Breast epithelium (tissue), 4 donors: Measurements from ENCODE around the gene AGAP1. TPM values are rescaled to one million over a fixed set of nuclear protein-coding genes. Genes with fewer than 3 reads are reported as not detected.

Experiments
- DNase-seq, 2 donors: peaks; one replicate each; pipeline ENCODE4 v3.0.0-alpha.2; 2019; ENCODE audit warnings: low spot score in 2 of 2
- H3K27ac ChIP-seq, 2 donors: fragments of 200-600 bp; sonication (generic) in 1 of 2; one replicate each; pipeline ENCODE4 v1.5.1; 2016 to 2019; ENCODE audit warnings: mild to moderate bottlenecking in 1 of 2
- H3K27me3 ChIP-seq, 2 donors: fragments of 200-600 bp; sonication (generic) in 1 of 2; one replicate each; pipeline versions ENCODE4 v1.5.1 to v1.6.0; 2017 to 2019; ENCODE audit warnings: control low read depth in 1 of 2, mild to moderate bottlenecking in 1 of 2
- H3K36me3 ChIP-seq: fragments of 200-600 bp; one replicate; pipeline ENCODE4 v1.5.1; 2019
- H3K4me1 ChIP-seq, 2 donors: fragments of 200-600 bp; sonication (generic); one replicate each; pipeline ENCODE4 v1.5.1; 2016 to 2019; ENCODE audit warnings: control low read depth in 1 of 2
- H3K4me3 ChIP-seq, 3 donors: fragments of 200-600 bp; sonication (generic); 1 replicate in 2 of 3; 2 replicates in 1 of 3; pipeline ENCODE4 v1.5.1; 2016 to 2019; ENCODE audit warnings: mild to moderate bottlenecking in 3 of 3, moderate library complexity in 2 of 3
- H3K9me3 ChIP-seq, 2 donors: fragments of 200-600 bp; sonication (generic) in 1 of 2; one replicate each; pipeline ENCODE4 v1.5.1; 2016 to 2019; ENCODE audit warnings: control low read depth in 1 of 2
- POLR2A ChIP-seq: fragments of 450-650 bp; IDR thresholded peaks from one replicate; pipeline ENCODE4 v1.6.1; 2016; ENCODE audit warnings: antibody characterized with exemption, mild to moderate bottlenecking, moderate library complexity
- POLR2AphosphoS5 ChIP-seq, 3 donors: sonication (generic); formaldehyde crosslinking; IDR thresholded peaks; one replicate each; pipeline ENCODE4 v1.6.1; 2017; ENCODE audit warnings: antibody characterized with exemption in 3 of 3
- intact Hi-C: fragments of 100-400 bp; cut with DNase I; formaldehyde crosslinking; loops from one replicate; pipeline ENCODE4 v1.15.1; 2023; ENCODE audit warnings: low total_unique reads
- total RNA-seq, 3 donors: library from RNA; depleted of rRNA; stranded (reverse); fragments of >200 nt; gene quantifications; one replicate each; pipeline ENCODE4 v1.1.0, GENCODE V29; 2016
- TF ChIP-seq, protein P1 (sequence below), 3 donors: fragments of 450-650 bp; IDR thresholded peaks; one replicate each; pipeline ENCODE4 v1.5.1; 2016 to 2017; ENCODE audit warnings: antibody characterized with exemption in 3 of 3, mild to moderate bottlenecking in 3 of 3, moderate library complexity in 3 of 3

The AGAP1 gene
- total RNA-seq, 3 donors from 2014 or later, result 19.7 to 27.1 (median 25.9) TPM

DNA sequence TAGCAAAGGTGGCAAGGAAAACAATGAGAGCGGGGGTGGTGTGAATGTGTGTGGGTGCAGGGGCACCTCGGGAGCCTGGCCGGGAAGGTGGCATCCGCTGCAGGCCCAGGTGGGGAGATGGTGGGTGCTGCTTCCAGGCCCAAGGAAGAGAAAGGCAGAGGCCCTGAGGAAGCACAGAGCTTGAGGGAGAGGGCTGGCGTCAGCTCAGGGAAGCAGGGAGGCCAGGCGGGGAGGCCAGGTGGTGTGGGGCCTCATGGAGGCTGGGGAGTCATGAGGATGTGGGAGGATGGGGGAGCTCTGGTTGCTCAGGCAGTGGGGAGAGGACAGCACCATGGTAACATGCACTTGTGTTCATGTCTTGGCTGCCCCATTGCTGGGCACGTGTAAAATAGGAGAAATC, 43.3 kb downstream of the AGAP1 start:
- Histone ChIP-seq H3K9me3 (no peaks in the 10 kb centered on the region), H3K4me1 (no peaks in the 10 kb centered on the region), H3K4me3 (no peak overlapping the region), H3K36me3 (no peaks in the 10 kb centered on the region), H3K27me3 (no peaks in the 10 kb centered on the region), H3K27ac (no peak overlapping the region)
- intact Hi-C loops, result no loop called here
- TF ChIP-seq, protein P1, sequence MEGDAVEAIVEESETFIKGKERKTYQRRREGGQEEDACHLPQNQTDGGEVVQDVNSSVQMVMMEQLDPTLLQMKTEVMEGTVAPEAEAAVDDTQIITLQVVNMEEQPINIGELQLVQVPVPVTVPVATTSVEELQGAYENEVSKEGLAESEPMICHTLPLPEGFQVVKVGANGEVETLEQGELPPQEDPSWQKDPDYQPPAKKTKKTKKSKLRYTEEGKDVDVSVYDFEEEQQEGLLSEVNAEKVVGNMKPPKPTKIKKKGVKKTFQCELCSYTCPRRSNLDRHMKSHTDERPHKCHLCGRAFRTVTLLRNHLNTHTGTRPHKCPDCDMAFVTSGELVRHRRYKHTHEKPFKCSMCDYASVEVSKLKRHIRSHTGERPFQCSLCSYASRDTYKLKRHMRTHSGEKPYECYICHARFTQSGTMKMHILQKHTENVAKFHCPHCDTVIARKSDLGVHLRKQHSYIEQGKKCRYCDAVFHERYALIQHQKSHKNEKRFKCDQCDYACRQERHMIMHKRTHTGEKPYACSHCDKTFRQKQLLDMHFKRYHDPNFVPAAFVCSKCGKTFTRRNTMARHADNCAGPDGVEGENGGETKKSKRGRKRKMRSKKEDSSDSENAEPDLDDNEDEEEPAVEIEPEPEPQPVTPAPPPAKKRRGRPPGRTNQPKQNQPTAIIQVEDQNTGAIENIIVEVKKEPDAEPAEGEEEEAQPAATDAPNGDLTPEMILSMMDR (IDR thresholded peaks at IDR 0.05), result no peak
- TF ChIP-seq POLR2AphosphoS5 (IDR thresholded peaks at IDR 0.05) (no peak), POLR2A (no peak)
- DNase-seq, result no peak

- H3K4me1 ChIP-seq, result no peaks in the 10 kb centered on the region
- H3K4me3 ChIP-seq, result no peak overlapping the region
- H3K27me3 ChIP-seq, result no peaks in the 10 kb centered on the region
- H3K27ac ChIP-seq, result no peak overlapping the region
- H3K9me3 ChIP-seq, result no peaks in the 10 kb centered on the region
- no peak for DNase-seq
- TF ChIP-seq, protein P1 (IDR thresholded peaks at IDR 0.05), result no peak
- TF ChIP-seq POLR2AphosphoS5 (IDR thresholded peaks at IDR 0.05), result no peak
- intact Hi-C loops, result no loop called here
- H3K36me3 ChIP-seq, result no peaks in the 10 kb centered on the region
Measured at GRCh38 chr2:235537587-235537986, 43.7 kb downstream of the AGAP1 start.

DNA sequence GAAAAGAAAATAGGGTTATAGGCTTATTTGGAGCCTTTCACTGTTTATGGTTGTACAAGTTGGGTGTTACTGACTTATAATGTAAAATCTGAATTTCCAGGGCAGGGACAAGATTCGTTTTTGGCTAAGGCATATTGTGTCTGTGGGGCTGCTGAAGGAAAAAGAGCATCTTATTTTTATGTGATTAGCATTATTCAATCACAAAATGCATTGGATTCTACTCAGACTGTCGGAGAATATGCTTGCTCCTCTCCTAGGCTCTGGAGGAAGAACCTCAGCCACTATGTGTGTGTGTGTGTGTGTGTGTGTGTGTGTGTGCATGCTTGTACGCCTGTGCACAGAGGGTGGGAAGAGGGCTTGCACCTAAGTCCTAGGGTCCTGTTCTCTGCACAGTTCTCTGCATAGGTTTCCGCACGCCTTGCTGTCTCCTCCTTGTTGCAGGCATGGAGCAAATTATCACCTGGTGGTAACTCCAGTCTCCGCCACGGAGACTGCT, 44.3 kb downstream of the AGAP1 start:
- no peak overlapping the region for H3K27ac ChIP-seq
- H3K4me1 ChIP-seq, result no peaks in the 10 kb centered on the region
- no peak overlapping the region for H3K4me3 ChIP-seq
- no peaks in the 10 kb centered on the region for H3K36me3 ChIP-seq
- no peaks in the 10 kb centered on the region for H3K9me3 ChIP-seq
- no peak for TF ChIP-seq POLR2AphosphoS5 (IDR thresholded peaks at IDR 0.05)
- TF ChIP-seq POLR2A, result no peak
- TF ChIP-seq, protein P1 (IDR thresholded peaks at IDR 0.05), result no peak
- DNase-seq, result no peak
- intact Hi-C loops, result no loop called here
- H3K27me3 ChIP-seq, result no peaks in the 10 kb centered on the region

DNA sequence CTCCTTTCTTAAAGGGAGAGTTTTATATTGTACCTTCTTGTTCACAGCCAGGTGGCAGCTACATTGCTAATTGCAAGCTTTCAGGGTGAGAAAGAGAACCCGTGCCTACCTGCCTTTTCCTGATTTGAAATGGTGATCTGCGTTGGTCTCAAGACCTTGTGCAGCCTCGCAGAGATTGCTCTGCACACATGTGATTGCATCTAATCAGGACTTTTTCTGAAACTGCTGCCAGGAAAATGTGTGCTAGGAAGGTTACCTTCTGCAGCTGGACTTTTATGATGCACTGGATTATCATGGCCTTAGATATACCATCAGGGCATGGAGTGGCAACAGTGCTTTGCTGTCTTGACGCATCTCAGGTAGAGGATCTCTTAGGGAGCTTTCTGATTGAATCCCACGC, 45.1 kb downstream of the AGAP1 start:
- TF ChIP-seq POLR2A (no peak), POLR2AphosphoS5 (IDR thresholded peaks at IDR 0.05) (no peak)
- TF ChIP-seq, protein P1 (IDR thresholded peaks at IDR 0.05), result no peak
- no peaks in the 10 kb centered on the region for H3K27me3 ChIP-seq
- H3K36me3 ChIP-seq, result no peaks in the 10 kb centered on the region
- DNase-seq, result no peak
- intact Hi-C loops, result no loop called here
- H3K4me1 ChIP-seq, result no peaks in the 10 kb centered on the region
- H3K9me3 ChIP-seq, result no peaks in the 10 kb centered on the region
- H3K4me3 ChIP-seq, result no peak overlapping the region
- H3K27ac ChIP-seq, result no peak overlapping the region

DNA sequence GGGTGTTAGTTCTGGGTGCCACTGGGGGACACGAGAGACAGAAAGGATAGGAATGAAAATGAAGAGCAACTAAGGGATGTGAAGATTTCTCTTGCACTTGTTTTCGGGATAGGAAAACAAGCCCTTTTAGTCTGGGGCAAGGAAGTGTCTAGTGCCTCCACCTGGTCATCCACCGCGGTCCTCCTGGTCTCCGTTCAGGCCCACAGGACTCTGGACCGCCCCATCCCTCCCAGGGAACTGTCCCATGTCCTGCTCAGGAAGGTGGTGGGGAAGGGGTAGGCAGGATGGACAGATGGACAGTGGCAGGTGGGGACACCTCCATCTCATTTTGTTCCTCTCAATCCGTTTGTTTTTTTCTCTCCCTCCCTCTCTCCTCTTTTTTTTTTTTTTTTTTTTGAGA, 45.9 kb downstream of the AGAP1 start:
- H3K4me1 ChIP-seq, result no peaks in the 10 kb centered on the region
- no peaks in the 10 kb centered on the region for H3K9me3 ChIP-seq
- H3K36me3 ChIP-seq, result no peaks in the 10 kb centered on the region
- intact Hi-C loops, result no loop called here
- H3K27me3 ChIP-seq, result no peaks in the 10 kb centered on the region
- DNase-seq, result no peak
- no peak overlapping the region for H3K4me3 ChIP-seq
- no peak for TF ChIP-seq POLR2AphosphoS5 (IDR thresholded peaks at IDR 0.05)
- no peak for TF ChIP-seq POLR2A
- TF ChIP-seq, protein P1 (IDR thresholded peaks at IDR 0.05), result no peak
- H3K27ac ChIP-seq, result no peak overlapping the region
